ENCODE results near the gene THOC6.

DNA sequence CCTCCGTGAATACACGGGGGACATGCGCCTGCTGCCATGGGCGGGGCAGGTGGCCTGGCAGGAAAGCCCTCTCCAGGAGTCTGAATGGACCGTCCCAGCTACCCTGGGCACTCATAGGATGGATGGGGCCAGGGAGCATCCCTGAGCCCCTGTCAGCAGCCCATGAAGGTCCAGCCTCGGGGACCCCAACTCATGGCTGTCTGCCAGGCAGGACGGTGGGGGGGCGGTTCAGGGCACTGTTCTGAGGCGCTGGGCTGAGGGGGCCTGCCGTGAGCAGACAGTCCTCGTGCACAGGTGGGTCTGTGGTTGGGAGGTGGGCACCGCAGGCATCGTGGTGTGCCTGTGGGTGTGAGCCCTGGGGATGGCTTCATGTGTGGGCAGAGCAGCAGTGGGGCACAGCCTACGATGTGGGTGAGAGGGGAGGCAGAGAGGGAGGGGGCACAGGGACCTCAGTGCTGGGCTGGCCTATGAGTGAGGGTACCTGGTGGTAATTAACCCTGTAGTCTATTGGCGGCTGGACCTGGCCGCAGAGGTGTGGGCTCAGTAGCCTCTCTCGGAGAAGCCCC, 37.1 kb upstream of the THOC6 start:
- TF ChIP-seq EZH2phosphoT487 (IDR thresholded peaks at IDR 0.05; ENCODE audit: borderline replicate concordance, low read depth, low read length) (no peak), CTCF (conservative IDR thresholded peaks at IDR 0.05; ENCODE audit: low read length) (no peak)

All from OCI-LY7 (cell line).